PFSK-1 (cell line): Measurements from ENCODE around the gene THRB.

Experiments
- FOXP2 ChIP-seq: optimal IDR thresholded peaks from 2 replicates; pipeline ENCODE3; 2011; ENCODE audit warnings: borderline replicate concordance, control low read depth, inconsistent platforms; ENCODE audit not compliant: insufficient read depth; ENCODE audit errors: extremely low read length, extremely low read depth
- POLR2AphosphoS5 ChIP-seq: IDR thresholded peaks from 2 replicates; pipeline ENCODE4 v1.6.1; 2012; ENCODE audit warnings: low read depth, mild to moderate bottlenecking, control low read depth, low read length, moderate library complexity
- SIN3A ChIP-seq: IDR thresholded peaks from 2 replicates; pipeline ENCODE4 v1.6.1; 2012; ENCODE audit warnings: mild to moderate bottlenecking, low read length, moderate library complexity, borderline replicate concordance; ENCODE audit not compliant: insufficient read depth
- TAF1 ChIP-seq: IDR thresholded peaks from 2 replicates; pipeline ENCODE4 v1.6.1; 2012; ENCODE audit warnings: low read length, control low read depth, borderline replicate concordance; ENCODE audit not compliant: insufficient read depth

- TF ChIP-seq SIN3A (no peak), FOXP2 (no peak), POLR2AphosphoS5 (no peak), TAF1 (no peak)
Measured at GRCh38 chr3:24541935-24542334, 47.3 kb upstream of the THRB start.
